Left lung (tissue), 10 donors: ENCODE data around the gene KNOP1. TPM values are rescaled to one million over a fixed set of nuclear protein-coding genes. Genes with fewer than 3 reads are reported as not detected.

Experiments used
- ATAC-seq: fragments of 200-7000 bp; cut with Tn5 transposase; one replicate; pipeline ENCODE4 v1.9.1; 2020; ENCODE audit warnings: moderate library complexity
- DNase-seq, 4 donors: peaks; one replicate each; pipeline ENCODE4 v3.0.0-alpha.2; 2013 to 2020
- H3K27ac ChIP-seq, 2 donors: fragments of 200-600 bp; sonication (generic) in 1 of 2; one replicate each; pipeline versions ENCODE4 v1.5.0 to v1.8.0; 2020 to 2021
- H3K27me3 ChIP-seq, 2 donors: fragments of 200-600 bp; sonication (generic) in 1 of 2; one replicate each; pipeline versions ENCODE4 v1.5.0 to v1.8.0; 2020 to 2021
- H3K36me3 ChIP-seq, 2 donors: fragments of 200-600 bp; sonication (generic) in 1 of 2; one replicate each; pipeline versions ENCODE4 v1.5.0 to v1.8.0; 2020 to 2021
- H3K4me1 ChIP-seq, 2 donors: fragments of 200-600 bp; one replicate each; pipeline ENCODE4 v1.8.0; 2021
- H3K4me3 ChIP-seq, 2 donors: fragments of 200-600 bp; sonication (generic) in 1 of 2; one replicate each; pipeline versions ENCODE4 v1.5.0 to v1.8.0; 2020 to 2021; ENCODE audit warnings: mild to moderate bottlenecking in 1 of 2
- H3K9me3 ChIP-seq, 2 donors: fragments of 200-600 bp; sonication (generic) in 1 of 2; one replicate each; pipeline versions ENCODE4 v1.5.0 to v1.8.0; 2020 to 2021
- CTCF ChIP-seq, 2 donors: fragments of 200-600 bp; sonication (generic) in 1 of 2; IDR thresholded peaks; one replicate each; pipeline versions ENCODE4 v1.5.0 to v1.8.0; 2021; ENCODE audit warnings: antibody characterized with exemption in 2 of 2
- intact Hi-C, 2 donors: fragments of 100-400 bp; cut with DNase I; formaldehyde crosslinking; loops; one replicate each; pipeline versions ENCODE4 v1.11.2 to v1.14.2; 2022
- polyA plus RNA-seq, 6 donors: library from polyadenylated mRNA; unstranded; fragments of 120-200 nt; gene quantifications; one replicate each; pipeline ENCODE4 v1.2.1, GENCODE V29; 2013; ENCODE audit not compliant: insufficient read length in 6 of 6
- total RNA-seq, 2 donors: library from RNA; stranded (reverse); fragmentation: NEBNext Ultra II Directional; extraction: Animal tissue kit (Norgen Biotek cat#: 25700); gene quantifications; one replicate each; pipeline ENCODE4 v1.2.1, GENCODE V29; 2021
- donor health status: DM: no; HTN: yes; CAD: no.
- donor health status: DM: no; HTN: no; CAD: no.

The KNOP1 gene
- total and polyA plus RNA-seq, 8 donors: 12.5 to 49.0 (median 32.3) TPM

GRCh38 chr16:19654147-19654546, 63.9 kb downstream of the KNOP1 start:
- Histone ChIP-seq H3K36me3 (peaks cover 0 to 87% of the 10 kb centered on the region in 2 donors), H3K27me3 (no peaks in the 10 kb centered on the region), H3K4me3 (no peak overlapping the region), H3K9me3 (no peaks in the 10 kb centered on the region), H3K27ac (no peak overlapping the region), H3K4me1 (no peaks in the 10 kb centered on the region)
- ATAC-seq: no peak
- no peak for DNase-seq
- no peak for TF ChIP-seq CTCF (IDR thresholded peaks at IDR 0.05)
- intact Hi-C loops: no loop called here

Other genes starting within 250 kb of the KNOP1 start
- 100 to 1,000 TPM in 1 of 2 donors, 10 to 100 TPM in 1; 84.6 to 111 TPM for gene GDE1, start 196.1 kb downstream of the KNOP1 start, total RNA-seq
- gene GDE1, start 196.1 kb downstream of the KNOP1 start, polyA plus RNA-seq: 10 to 100 TPM; 63.9 to 89.9 (median 79.5) TPM
- gene CCP110, start 194.3 kb downstream of the KNOP1 start, total RNA-seq: 10 to 100 TPM; 22.3 to 23.6 TPM
- gene CCP110, start 194.3 kb downstream of the KNOP1 start, polyA plus RNA-seq: 10 to 100 TPM; 47.1 to 60.7 (median 51.6) TPM
- gene VPS35L, start 162.5 kb downstream of the KNOP1 start, total RNA-seq: 10 to 100 TPM; 57.3 to 70.2 TPM
- 10 to 100 TPM; 54.8 to 66.1 (median 57.7) TPM for gene VPS35L, start 162.5 kb downstream of the KNOP1 start, polyA plus RNA-seq
- 10 to 100 TPM in 1 of 2 donors, 1 to 10 TPM in 1; 8.0 to 13.4 TPM for gene IQCK, start within 50 bp of the KNOP1 start, total RNA-seq
- 10 to 100 TPM; 20.9 to 25.3 (median 23.5) TPM for gene IQCK, start within 50 bp of the KNOP1 start, polyA plus RNA-seq
- 10 to 100 TPM; 10.3 to 14.1 TPM for gene GPRC5B, start 166.6 kb upstream of the KNOP1 start, total RNA-seq
- gene GPRC5B, start 166.6 kb upstream of the KNOP1 start, polyA plus RNA-seq: 10 to 100 TPM; 34.2 to 46.9 (median 40.9) TPM